GM19395 (cell line): ENCODE measurements around the gene FAM53A.

Experiments
- ATAC-seq: cut with Tn5 transposase; IDR thresholded peaks from one replicate; pipeline ENCODE4 v1.9.1; 2021; ENCODE audit warnings: mild to moderate bottlenecking, moderate library complexity; ENCODE audit not compliant: unreplicated experiment

FAM53A gene, protein sequence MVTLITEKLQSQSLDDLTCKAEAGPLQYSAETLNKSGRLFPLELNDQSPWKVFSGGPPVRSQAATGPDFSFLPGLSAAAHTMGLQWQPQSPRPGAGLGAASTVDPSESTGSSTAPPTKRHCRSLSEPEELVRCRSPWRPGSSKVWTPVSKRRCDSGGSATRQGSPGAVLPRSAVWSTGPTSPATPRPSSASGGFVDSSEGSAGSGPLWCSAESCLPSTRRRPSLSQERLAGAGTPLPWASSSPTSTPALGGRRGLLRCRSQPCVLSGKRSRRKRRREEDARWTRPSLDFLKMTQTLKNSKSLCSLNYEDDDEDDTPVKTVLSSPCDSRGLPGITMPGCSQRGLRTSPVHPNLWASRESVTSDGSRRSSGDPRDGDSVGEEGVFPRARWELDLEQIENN

GRCh38 chr4:1683736-1684505, at the start of gene FAM53A:
FAM53A (minus strand) TSS chr4:1684313; CDS start chr4:1668741, 15,572 bp downstream.
- ATAC-seq: peak; percentile 66

GRCh38 chr4:1732911-1733310, 48.8 kb upstream of the FAM53A start:
- no peak for ATAC-seq

GRCh38 chr4:1731180-1731579, 47.1 kb upstream of the FAM53A start:
- no peak for ATAC-seq

DNA sequence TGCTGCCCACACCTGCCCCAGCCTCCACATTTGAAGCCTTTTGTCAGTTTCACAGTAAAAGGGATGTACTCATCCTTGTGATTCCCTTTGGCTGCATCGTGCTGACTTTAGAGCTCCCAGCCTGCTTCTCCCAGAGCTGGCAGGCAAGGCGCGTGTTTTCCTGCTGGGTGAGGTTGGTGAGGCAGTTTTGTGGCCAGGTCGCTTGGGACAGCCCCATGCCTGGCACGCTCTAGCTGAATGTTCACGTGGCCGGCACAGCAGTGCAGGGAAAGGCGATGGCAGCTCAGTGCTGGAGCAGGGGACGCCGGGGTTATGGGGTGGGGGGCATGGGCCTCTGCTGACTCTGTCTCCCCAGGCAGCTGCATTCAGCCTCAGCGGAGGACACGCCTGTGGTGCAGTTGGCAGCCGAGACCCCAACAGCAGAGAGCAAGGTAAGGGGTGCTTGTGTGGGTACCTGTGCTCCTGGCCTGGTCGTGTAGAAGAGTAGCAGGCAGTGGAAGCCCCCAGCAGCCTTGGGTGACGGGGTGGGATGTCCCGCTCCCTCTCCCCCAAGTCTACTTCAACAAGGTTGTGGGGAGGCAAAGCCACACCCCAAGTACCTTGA, 46.5 kb upstream of the FAM53A start:
- ATAC-seq: no peak

GRCh38 chr4:1728061-1728980, 44.2 kb upstream of the FAM53A start:
- ATAC-seq: no peak

DNA sequence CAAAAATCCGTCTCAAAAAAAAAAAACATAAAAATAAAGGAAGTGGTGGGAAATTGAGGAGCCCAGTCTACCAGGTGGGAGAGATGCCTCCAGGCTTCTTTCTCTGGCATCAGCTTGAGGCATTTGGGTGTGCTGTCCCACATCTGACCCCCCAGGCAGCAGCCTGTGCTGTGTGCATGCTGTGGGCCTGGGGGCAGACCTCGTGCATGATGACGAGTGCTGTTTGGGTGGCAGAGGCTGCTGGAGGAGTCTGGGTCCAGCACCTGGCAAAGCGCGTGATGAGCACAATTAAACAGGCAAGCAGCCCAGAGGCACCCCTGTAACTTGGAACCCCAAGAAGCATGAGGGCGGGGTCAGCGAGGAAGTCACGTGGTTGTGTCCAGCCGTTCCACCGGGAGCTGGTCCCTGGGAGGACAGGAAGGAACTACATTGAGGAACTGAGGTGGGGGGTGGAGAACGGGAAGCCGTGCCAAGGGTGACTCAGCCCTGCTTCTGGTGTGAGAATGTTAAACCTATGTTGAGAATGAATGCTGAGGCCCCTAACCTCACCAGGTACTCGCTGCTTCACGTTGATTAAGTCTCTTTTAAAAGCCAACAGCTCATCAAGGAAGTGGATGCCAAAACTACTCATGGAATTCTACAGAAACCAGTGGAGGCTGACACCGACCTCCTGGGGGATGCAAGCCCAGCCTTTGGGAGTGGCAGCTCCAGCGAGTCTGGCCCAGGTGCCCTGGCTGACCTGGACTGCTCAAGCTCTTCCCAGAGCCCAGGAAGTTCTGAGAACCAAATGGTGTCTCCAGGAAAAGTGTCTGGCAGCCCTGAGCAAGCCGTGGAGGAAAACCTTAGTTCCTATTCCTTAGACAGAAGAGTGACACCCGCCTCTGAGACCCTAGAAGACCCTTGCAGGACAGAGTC, 43.3 kb upstream of the FAM53A start:
- no peak for ATAC-seq

DNA sequence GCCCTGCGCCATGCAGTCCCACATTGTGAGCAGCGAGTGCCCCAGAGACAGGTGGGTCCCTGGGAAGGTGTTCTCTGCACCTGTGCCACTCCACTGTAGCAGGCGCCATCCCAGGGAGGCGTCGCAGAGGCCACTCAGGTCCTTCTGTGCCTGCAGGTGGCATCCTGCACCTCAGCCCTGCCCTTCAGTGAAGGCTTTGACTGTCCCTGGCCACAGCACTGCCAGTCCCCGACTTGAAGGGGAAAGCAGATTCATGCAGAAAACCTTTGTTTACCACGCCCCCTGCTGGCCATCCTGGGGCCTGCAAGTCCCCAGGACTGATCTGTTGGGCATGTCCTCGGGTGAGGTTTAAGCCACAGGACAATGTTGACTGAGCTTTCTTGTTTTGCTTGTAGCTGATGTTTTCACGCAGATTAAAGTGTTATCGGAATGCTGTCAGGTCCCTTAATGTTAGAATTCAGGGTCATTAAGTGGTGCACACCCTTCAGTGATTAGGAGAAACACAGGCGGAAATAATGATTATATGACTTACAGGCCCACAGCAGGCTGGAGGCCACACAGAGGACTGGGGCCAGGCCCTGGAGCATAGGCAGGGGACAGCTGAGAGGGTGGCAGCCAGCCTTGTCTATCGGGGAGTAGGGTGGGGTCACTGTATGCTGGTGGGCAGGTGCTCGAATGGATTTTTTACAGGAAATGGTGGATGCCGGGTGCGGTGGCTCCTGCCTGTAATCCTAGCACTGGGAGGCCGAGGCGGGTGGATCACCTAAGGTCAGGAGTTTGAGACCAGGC, 42.2 kb upstream of the FAM53A start:
- ATAC-seq: no peak

GRCh38 chr4:1725521-1725920, 41.4 kb upstream of the FAM53A start:
- ATAC-seq: no peak

DNA sequence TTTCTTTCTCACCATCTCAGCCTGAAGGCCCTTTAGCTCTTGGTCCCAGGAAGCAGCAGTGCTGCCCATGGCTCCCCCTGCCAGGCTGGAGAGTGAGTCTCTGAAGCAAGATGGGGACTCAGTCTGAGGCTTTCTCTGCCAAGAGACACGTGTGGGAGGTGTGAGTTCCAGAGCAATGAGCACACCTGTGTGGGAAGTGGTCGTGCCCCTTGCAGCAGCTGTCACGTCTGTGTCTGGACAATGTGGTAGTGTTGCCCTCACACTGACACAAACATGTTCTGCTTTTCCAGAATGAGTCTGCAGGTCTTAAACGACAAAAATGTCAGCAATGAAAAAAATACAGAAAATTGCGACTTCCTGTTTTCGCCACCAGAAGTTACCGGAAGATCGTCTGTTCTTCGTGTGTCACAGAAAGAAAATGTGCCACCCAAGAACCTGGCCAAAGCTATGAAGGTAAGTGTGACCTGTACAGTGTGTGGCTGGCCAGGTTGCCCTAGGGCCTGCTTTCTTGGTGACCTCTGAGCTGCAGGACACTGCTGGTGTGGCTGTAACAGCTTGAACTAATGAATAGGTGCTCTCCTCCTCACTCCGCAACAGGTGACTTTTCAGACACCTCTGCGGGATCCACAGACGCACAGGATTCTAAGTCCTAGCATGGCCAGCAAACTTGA, 39.2 kb upstream of the FAM53A start:
- no peak for ATAC-seq

GRCh38 chr4:1722551-1723118, 38.5 kb upstream of the FAM53A start:
- ATAC-seq: no peak

GRCh38 chr4:1721666-1722550, 37.8 kb upstream of the FAM53A start:
- ATAC-seq: peak; percentile 2

GRCh38 chr4:1721003-1721665, 37.0 kb upstream of the FAM53A start, which contains the start of the genes TACC3 and TMEM129:
TACC3 (plus strand) TSS chr4:1721521; CDS start chr4:1723422, 1,901 bp downstream.
TMEM129 (minus strand) TSS chr4:1721323; CDS start chr4:1720837, 486 bp downstream.
- peak; percentile 79 for ATAC-seq

DNA sequence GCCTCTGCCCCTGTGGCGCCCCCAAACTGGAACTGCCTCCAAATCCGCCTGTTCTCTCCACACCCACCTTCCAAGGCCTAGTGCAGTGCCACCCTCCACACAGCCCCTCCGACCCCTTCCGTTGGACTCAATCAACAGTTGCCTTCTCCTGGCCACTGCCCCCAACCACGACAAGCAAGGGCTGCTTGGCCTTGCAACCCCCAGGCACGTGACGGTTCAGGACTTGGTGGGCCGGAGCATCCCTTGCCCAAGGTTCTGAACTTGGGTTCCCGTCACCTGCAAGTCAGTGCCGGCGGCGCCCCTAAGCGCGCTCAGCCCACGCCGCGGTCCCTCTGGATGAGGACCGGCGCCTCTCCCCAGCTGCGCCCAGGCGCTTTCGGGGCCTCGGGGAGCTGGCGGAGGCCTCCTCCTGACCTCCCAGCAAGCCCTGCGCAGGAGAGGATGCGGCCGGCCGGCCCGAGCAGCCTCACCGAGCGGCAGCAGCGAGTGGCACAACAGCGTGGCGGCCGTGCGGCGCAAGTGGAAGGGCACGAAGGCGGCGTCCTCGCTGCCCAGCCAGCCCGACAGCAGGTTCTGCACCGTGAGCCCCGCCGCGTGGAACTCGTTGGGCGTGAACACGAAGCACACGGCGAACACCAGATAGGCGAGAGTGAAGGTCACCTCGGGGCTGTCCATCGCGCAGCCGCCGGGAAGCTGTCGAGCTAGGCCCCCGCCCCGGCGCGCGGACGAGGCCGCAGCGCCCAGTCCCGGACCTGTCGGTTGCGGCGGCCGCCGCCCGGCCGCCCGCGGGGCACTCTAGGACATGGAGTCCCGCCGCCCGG, 36.3 kb upstream of the FAM53A start:
- ATAC-seq: peak; percentile 15

GRCh38 chr4:1718095-1718850, 34.2 kb upstream of the FAM53A start:
- no peak for ATAC-seq
